BJ (cell line): Measurements from ENCODE around the gene TMTC1. TPM values are rescaled to one million over a fixed set of nuclear protein-coding genes. Genes with fewer than 3 reads are reported as not detected.

Experiments used
- CTCF ChIA-PET: fragments of 350-600 bp; formaldehyde crosslinking; extraction: SDS; loops from one replicate; lab custom pipeline; 2021; ENCODE audit warnings: antibody characterized with exemption, inconsistent platforms; lab: Yijun Ruan, JAX
- POLR2A ChIA-PET: fragments of 300-600 bp; sonication (Branson Sonifier 250); formaldehyde crosslinking; extraction: SDS; loops from one replicate; lab custom pipeline; 2021; ENCODE audit warnings: antibody characterized with exemption; lab: Charles Lee
- DNase-seq: peaks from one replicate; pipeline ENCODE4 v3.0.0-alpha.2; 2011; ENCODE audit warnings: low read depth
- H3K27me3 ChIP-seq: 2 replicates; pipeline ENCODE4 v1.6.0; 2011; ENCODE audit warnings: low read length; ENCODE audit not compliant: control insufficient read depth, insufficient read depth
- H3K36me3 ChIP-seq: 2 replicates; pipeline ENCODE4 v1.5.1; 2011; ENCODE audit warnings: low read length; ENCODE audit not compliant: control insufficient read depth, insufficient read depth
- H3K4me3 ChIP-seq: 2 replicates; pipeline ENCODE4 v1.5.1; 2011; ENCODE audit warnings: low read depth, mild to moderate bottlenecking, control low read depth, low read length
- CTCF ChIP-seq: IDR thresholded peaks from 2 replicates; pipeline ENCODE4 v1.5.1; 2011; ENCODE audit warnings: low read depth, mild to moderate bottlenecking, control low read depth, inconsistent platforms, low read length, moderate library complexity; ENCODE audit not compliant: insufficient read depth
- polyA plus RNA-seq: library from polyadenylated mRNA; depleted of rRNA; stranded (reverse); fragments of >200 nt; gene quantifications from 2 replicates; pipeline ENCODE4 v1.2.3, GENCODE V29; 2011

The TMTC1 gene
- polyA plus RNA-seq, 1 experiment = 21.8 TPM

DNA sequence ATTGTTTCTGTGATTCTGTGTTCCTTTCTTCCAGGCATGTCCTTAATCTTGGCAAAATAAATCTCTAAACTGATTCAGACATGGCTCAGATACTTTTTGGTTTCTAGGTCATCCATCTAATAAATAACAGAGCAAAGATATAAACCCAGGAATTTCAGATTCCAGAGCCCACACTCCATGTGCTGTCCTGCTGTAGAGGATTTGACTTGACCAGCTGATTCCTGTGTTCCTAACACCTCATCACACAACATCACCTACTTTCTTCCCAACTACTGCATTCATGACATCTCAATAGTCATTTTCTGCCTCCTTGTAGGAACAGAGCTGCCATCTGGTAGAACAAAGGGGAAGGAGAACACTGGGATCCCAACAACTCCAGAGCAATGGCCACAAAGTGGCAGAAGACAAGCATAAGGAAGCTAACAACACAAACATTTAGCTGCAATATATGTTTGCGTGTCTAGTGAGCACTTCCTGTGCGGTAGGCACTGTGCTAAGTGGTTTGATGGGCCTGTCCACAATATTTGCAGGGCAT, 194.4 kb downstream of the TMTC1 start:
- Histone ChIP-seq H3K4me3 (no peak overlapping the region), H3K27me3 (no peaks in the 10 kb centered on the region), H3K36me3 (no peaks in the 10 kb centered on the region)
- TF ChIP-seq CTCF = no peak
- peak; percentile 77 for DNase-seq
- POLR2A ChIA-PET = no interaction called here
- CTCF ChIA-PET = interaction anchor here (0.7 to 1.8 kb wide), 4 partner anchors 9 to 69 kb away, joined by 3 to 5 read pairs (median 3); no protein-coding TSS in a partner anchor

DNA sequence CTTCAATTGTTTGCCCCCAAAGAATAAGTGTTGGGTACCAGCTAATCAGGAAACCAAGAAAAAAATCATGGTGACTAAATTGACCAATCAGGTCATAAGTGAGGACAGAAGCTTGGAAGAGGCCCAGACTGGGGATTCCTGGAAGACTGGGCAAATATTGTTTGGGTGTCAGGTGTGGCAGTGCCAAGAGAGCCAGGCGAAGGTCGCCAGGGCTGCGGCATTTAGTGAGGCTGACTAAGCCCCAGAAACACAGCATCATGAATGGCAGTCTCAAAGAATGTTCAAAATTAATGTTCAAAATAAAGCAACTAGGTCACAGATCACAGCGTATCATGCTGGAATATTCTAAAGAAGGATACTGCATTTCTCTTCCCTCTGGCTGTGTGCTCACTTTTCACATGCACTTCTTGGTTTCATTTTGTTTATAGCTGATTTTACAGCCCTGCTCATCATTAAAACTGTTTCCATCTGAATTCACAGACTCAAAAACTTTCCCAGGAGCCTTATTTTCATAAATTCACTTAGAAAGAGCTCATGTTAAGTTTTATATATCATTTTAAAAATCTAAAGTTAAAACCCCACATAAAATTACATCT, 201.0 kb downstream of the TMTC1 start:
- Histone ChIP-seq H3K27me3 (no peaks in the 10 kb centered on the region), H3K4me3 (no peak overlapping the region), H3K36me3 (no peaks in the 10 kb centered on the region)
- ChIA-PET POLR2A (interaction anchor here (0.6 kb wide), 1 partner anchor 28 kb away, joined by 4 read pairs; no protein-coding TSS in a partner anchor), CTCF (interaction anchor here (1.5 to 1.8 kb wide), 2 partner anchors 10 to 18 kb away, joined by 3 to 4 read pairs; no protein-coding TSS in a partner anchor)
- no peak for DNase-seq
- no peak for TF ChIP-seq CTCF

GRCh38 chr12:29582146-29582545, 201.6 kb downstream of the TMTC1 start:
- Histone ChIP-seq H3K27me3 (no peaks in the 10 kb centered on the region), H3K36me3 (no peaks in the 10 kb centered on the region), H3K4me3 (no peak overlapping the region)
- ChIA-PET CTCF (interaction anchor here (1.2 to 1.8 kb wide), 2 partner anchors 10 to 36 kb away, joined by 4 to 5 read pairs; no protein-coding TSS in a partner anchor), POLR2A (interaction anchor here (0.5 kb wide), 1 partner anchor 118 kb away, joined by 10 read pairs; no protein-coding TSS in a partner anchor)
- no peak for DNase-seq
- TF ChIP-seq CTCF = no peak

- DNase-seq = peak; percentile 85
- no peak for TF ChIP-seq CTCF
- POLR2A ChIA-PET = interaction anchor here (0.5 kb wide), 1 partner anchor 118 kb away, joined by 10 read pairs; no protein-coding TSS in a partner anchor
- H3K27me3 ChIP-seq = no peaks in the 10 kb centered on the region
- H3K4me3 ChIP-seq = no peak overlapping the region
- H3K36me3 ChIP-seq = no peaks in the 10 kb centered on the region
- CTCF ChIA-PET = interaction anchor here (1.2 to 1.8 kb wide), 2 partner anchors 11 to 36 kb away, joined by 4 to 5 read pairs; no protein-coding TSS in a partner anchor
These were observed 202.1 kb downstream of the TMTC1 start for GRCh38 chr12:29581631-29582030.

GRCh38 chr12:29580971-29581370, 202.8 kb downstream of the TMTC1 start:
- H3K27me3 ChIP-seq = no peaks in the 10 kb centered on the region
- DNase-seq = no peak
- no peak for TF ChIP-seq CTCF
- POLR2A ChIA-PET = no interaction called here
- CTCF ChIA-PET = interaction anchor here (0.6 to 1.2 kb wide), 2 partner anchors 35 to 42 kb away, joined by 4 to 5 read pairs; no protein-coding TSS in a partner anchor
- H3K36me3 ChIP-seq = no peaks in the 10 kb centered on the region
- no peak overlapping the region for H3K4me3 ChIP-seq
